Bronchial epithelial cell (primary cell): ENCODE measurements around the gene CUL4B. TPM values are rescaled to one million over a fixed set of nuclear protein-coding genes. Genes with fewer than 3 reads are reported as not detected.
"Not testable (repeated sequence)": the region's sequence is repeated elsewhere in the genome, so short reads cannot be mapped to it uniquely, and the experiment has no call there.

Experiments
- DNase-seq: peaks from one replicate; pipeline ENCODE4 v3.0.0-alpha.2; 2010; ENCODE audit warnings: low read depth
- FAIRE-seq: peaks from 2 replicates; lab custom pipeline; 2011; peaks lifted over from hg19 to GRCh38; lab: Jason Lieb, UNC
- H3K27me3 ChIP-seq: 2 replicates; pipeline ENCODE4 v1.5.1; 2011; ENCODE audit warnings: low read length; ENCODE audit not compliant: control insufficient read depth, insufficient read depth
- H3K36me3 ChIP-seq: 2 replicates; pipeline ENCODE4 v1.5.1; 2011; ENCODE audit warnings: low read length; ENCODE audit not compliant: control insufficient read depth, insufficient read depth
- H3K4me3 ChIP-seq: 2 replicates; pipeline ENCODE4 v1.5.1; 2011; ENCODE audit warnings: mild to moderate bottlenecking, low read depth, low read length, control low read depth
- total RNA-seq: library from RNA; depleted of rRNA; stranded (reverse); fragments of >200 nt; gene quantifications from 2 replicates; pipeline ENCODE4 v1.2.1, GENCODE V29; 2014
- TF ChIP-seq, protein P1 (sequence below): IDR thresholded peaks from 2 replicates; pipeline ENCODE4 v1.5.1; 2011; ENCODE audit warnings: mild to moderate bottlenecking, moderate library complexity, low read length, control low read depth, inconsistent platforms; ENCODE audit not compliant: insufficient read depth, severe bottlenecking

The CUL4B gene
- total RNA-seq: 9.6 and 11.8 TPM in 2 replicates

DNA sequence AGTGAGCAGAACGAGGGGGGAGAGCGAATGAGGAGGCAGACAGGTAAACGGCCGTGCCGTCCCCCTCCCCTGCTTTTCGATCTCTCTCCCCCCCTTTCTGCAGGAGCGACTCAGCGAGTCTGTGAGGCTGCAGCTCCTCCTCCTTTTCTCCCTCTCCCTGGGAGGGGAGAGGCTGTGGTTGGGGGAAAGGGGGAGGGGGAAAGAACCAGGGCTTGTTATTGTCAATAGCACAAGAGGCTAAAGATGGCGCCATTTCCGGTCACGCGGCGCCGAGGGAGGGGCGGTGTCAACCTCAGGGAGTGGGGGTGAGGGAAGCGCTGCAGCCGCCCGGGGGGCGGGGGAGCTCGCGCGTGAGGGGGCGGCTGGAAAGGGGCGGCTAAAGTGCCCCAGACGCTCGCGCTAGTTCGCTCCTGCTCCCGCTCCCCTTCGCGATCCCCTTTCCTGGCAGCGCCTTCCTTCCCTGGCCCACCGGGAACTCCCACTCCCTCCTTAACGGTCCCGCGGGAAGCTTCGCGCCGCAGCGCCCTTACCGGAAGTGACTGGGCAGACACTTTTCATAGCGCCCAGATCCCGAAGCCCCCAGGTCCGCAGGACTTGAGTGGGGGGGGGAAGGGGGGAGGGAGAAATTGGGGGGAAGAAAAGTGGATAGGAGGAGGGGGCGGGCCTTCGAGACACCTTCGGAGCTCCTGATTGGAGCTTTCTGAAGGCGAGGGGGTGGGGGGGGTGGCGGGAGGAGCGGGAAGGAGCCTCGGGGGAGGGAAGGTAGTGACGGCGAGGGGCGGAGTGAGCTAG is at the start of gene CUL4B:
TSS of gene CUL4B (minus strand) at position 121 of the 792 bp plus-strand sequence. CDS start 324 bp downstream, outside the sequence.
- peak; percentile 82 for DNase-seq
- H3K27me3 ChIP-seq: no peaks in the 10 kb centered on the region
- peak within 1 kb of the TSS; percentile 67 for H3K4me3 ChIP-seq
- no peaks in the 10 kb centered on the region for H3K36me3 ChIP-seq
- FAIRE-seq: peak; percentile 7
- TF ChIP-seq, protein P1, sequence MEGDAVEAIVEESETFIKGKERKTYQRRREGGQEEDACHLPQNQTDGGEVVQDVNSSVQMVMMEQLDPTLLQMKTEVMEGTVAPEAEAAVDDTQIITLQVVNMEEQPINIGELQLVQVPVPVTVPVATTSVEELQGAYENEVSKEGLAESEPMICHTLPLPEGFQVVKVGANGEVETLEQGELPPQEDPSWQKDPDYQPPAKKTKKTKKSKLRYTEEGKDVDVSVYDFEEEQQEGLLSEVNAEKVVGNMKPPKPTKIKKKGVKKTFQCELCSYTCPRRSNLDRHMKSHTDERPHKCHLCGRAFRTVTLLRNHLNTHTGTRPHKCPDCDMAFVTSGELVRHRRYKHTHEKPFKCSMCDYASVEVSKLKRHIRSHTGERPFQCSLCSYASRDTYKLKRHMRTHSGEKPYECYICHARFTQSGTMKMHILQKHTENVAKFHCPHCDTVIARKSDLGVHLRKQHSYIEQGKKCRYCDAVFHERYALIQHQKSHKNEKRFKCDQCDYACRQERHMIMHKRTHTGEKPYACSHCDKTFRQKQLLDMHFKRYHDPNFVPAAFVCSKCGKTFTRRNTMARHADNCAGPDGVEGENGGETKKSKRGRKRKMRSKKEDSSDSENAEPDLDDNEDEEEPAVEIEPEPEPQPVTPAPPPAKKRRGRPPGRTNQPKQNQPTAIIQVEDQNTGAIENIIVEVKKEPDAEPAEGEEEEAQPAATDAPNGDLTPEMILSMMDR: no peak

DNA sequence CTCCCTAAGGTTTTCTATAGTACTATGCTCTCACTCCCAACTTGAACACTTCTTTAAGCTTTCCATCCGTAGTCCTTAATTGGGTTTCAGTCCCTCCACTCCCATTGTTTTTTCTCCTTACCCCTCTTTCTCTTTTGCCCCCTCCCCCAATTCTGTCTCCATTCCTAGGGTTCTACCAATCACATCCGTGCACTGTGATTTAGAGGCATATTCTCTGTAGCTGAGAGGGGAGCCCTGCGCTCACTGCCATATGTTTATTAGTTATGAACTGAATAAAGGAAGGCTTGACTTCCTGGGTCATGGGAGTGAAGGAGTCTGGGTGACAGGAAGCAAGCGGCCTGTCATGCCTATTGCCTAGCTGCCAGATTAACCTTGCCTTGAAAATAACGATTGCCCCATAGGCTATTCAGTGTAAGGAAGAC is 43.6 kb upstream of the CUL4B start:
- TF ChIP-seq, protein P1: no peak
- no peak for FAIRE-seq
- Histone ChIP-seq H3K4me3 (peak overlapping the region; percentile 57), H3K36me3 (peaks cover 1% of the 10 kb centered on the region), H3K27me3 (no peaks in the 10 kb centered on the region)
- peak; percentile 35 for DNase-seq

- DNase-seq (peak; percentile 94), FAIRE-seq (peak; percentile 36)
- Histone ChIP-seq H3K27me3 (no peaks in the 10 kb centered on the region), H3K36me3 (peaks cover 1% of the 10 kb centered on the region), H3K4me3 (peak within 1 kb of the TSS; percentile 57)
- TF ChIP-seq, protein P1: no peak
Observed at GRCh38 chrX:120603707-120604360, 43.1 kb upstream of the CUL4B start, which contains the start of gene MCTS1. Gene MCTS1, plus strand, starts transcription at chrX:120604101. Its CDS starts 136 bp downstream, at chrX:120604237.

DNA sequence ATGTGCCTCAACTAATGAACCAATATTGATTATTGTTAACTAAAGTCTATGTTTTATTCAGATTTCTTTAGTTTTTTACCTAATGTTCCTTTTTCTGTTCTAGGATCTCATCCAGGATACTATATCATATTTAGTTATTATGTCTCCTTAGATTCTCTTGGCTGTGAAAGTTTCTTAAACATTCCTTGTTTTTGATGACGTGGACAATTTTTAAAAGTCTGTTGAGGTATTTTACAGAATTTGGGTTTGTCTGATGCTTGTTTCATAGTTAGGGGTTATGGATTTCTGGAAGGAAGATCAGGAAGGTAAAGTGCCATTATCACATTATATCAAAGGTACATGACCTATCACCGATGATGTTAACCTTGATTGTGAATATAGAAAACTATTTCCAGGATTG is 24.9 kb upstream of the CUL4B start:
- H3K4me3 ChIP-seq: no peak overlapping the region
- no peaks in the 10 kb centered on the region for H3K27me3 ChIP-seq
- TF ChIP-seq, protein P1: no peak
- FAIRE-seq (no peak), DNase-seq (no peak)
- no peaks in the 10 kb centered on the region for H3K36me3 ChIP-seq

GRCh38 chrX:120575379-120576114 is 14.8 kb upstream of the CUL4B start:
- TF ChIP-seq, protein P1: no peak
- DNase-seq (no peak), FAIRE-seq (no peak)
- Histone ChIP-seq H3K36me3 (no peaks in the 10 kb centered on the region), H3K4me3 (no peak overlapping the region), H3K27me3 (no peaks in the 10 kb centered on the region)

DNA sequence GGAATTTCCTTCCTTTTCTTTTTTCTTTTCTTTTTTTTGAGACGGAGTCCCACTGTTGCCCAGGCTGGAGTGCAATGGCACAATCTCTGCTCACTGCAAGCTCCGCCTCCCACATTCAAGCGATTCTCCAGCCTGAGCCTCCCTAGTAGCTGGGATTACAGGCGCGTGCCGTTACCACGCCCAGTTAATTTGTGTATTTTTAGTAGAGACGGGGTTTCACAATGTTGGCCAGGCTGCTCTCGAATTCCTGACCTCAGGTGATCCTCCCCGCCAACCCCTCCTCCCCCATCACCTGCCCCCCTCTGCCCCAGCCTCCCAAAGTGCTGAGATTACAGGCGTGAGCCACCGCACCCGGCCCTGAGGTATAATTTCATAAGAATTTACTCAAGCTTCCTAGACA is 13.0 kb upstream of the CUL4B start:
- not testable (repeated sequence) for H3K27me3 ChIP-seq, DNase-seq, FAIRE-seq, H3K36me3 ChIP-seq, H3K4me3 ChIP-seq
